Tibial nerve (tissue), 4 donors: ENCODE data around the gene SIRPD. TPM values are rescaled to one million over a fixed set of nuclear protein-coding genes. Genes with fewer than 3 reads are reported as not detected.
"Not testable (repeated sequence)": the region's sequence is repeated elsewhere in the genome, so short reads cannot be mapped to it uniquely, and the experiment has no call there.

Source experiments
- DNase-seq, 2 donors: peaks; one replicate each; pipeline ENCODE4 v3.0.0-alpha.2; 2019; ENCODE audit warnings: low spot score in 2 of 2
- H3K27ac ChIP-seq, 4 donors: fragments of 200-600 bp; sonication (generic) in 3 of 4; one replicate each; pipeline ENCODE4 v1.5.1; 2017 to 2019; ENCODE audit warnings: mild to moderate bottlenecking in 1 of 4
- H3K27me3 ChIP-seq, 2 donors: fragments of 200-600 bp; sonication (generic) in 1 of 2; one replicate each; pipeline versions ENCODE4 v1.5.1 to v1.6.0; 2017 to 2019
- H3K36me3 ChIP-seq, 3 donors: fragments of 200-600 bp; sonication (generic); one replicate each; pipeline ENCODE4 v1.5.1; 2018 to 2019
- H3K4me1 ChIP-seq, 4 donors: fragments of 200-600 bp; sonication (generic) in 3 of 4; one replicate each; pipeline ENCODE4 v1.5.1; 2017 to 2019
- H3K4me3 ChIP-seq, 4 donors: fragments of 200-600 bp; sonication (generic) in 3 of 4; one replicate each; pipeline ENCODE4 v1.5.1; 2017 to 2019; ENCODE audit warnings: mild to moderate bottlenecking in 1 of 4, moderate library complexity in 1 of 4
- H3K9me3 ChIP-seq, 4 donors: fragments of 200-600 bp; sonication (generic) in 3 of 4; one replicate each; pipeline ENCODE4 v1.5.1; 2017 to 2019
- CTCF ChIP-seq, 5 experiments: fragments of 200-600 bp in 3 of 5; fragments of 450-650 bp in 2 of 5; sonication (generic) in 3 of 5; IDR thresholded peaks; one replicate each; pipeline ENCODE4 v1.5.1; 2016 to 2019; ENCODE audit warnings: antibody characterized with exemption in 5 of 5, mild to moderate bottlenecking in 3 of 5, moderate library complexity in 2 of 5
- EP300 ChIP-seq, 2 donors: sonication (generic); formaldehyde crosslinking; IDR thresholded peaks; one replicate each; pipeline ENCODE4 v1.6.1; 2017; ENCODE audit warnings: antibody characterized with exemption in 2 of 2, mild to moderate bottlenecking in 1 of 2
- POLR2A ChIP-seq, 2 donors: fragments of 450-650 bp; IDR thresholded peaks; one replicate each; pipeline ENCODE4 v1.6.1; 2017; ENCODE audit warnings: antibody characterized with exemption in 2 of 2, mild to moderate bottlenecking in 2 of 2, moderate library complexity in 2 of 2
- WGBS, 2 donors: methylation state at CpG; one replicate each; pipeline ENCODE4 v1.1.5; 2018; 5-methylcytosine and 5-hydroxymethylcytosine counted together
- total RNA-seq, 4 donors: library from RNA; depleted of rRNA; stranded (reverse); fragments of >200 nt; gene quantifications; one replicate each; pipeline ENCODE4 v1.1.0, GENCODE V29; 2016

Gene SIRPD
- total RNA-seq, 4 donors from 2014 or later: not detected

DNA sequence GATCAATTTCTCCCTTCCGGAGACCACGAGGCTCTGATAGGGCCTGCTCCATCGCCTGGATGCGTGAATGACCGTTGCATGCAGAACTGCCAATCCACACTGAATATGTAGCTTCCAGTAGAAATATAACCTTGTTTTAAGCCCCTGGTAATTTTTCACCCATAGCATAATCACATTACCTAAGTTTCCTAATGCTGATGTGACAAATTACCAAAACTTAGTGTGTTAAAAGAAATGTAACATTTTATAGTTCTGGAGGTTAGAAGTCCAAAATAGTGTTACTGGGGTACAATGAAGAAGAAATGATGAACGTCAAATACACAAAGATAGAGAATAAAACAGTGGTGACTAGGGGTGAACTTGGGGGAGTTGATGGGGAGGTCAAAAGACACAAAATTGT lies 22.0 kb upstream of the SIRPD start:
- H3K4me3 ChIP-seq: no peak overlapping the region
- no peaks in the 10 kb centered on the region for H3K4me1 ChIP-seq
- no peak overlapping the region for H3K27ac ChIP-seq
- TF ChIP-seq POLR2A (IDR thresholded peaks at IDR 0.05) (no peak), EP300 (IDR thresholded peaks at IDR 0.05) (no peak), CTCF (IDR thresholded peaks at IDR 0.05) (no peak)
- no peaks in the 10 kb centered on the region for H3K27me3 ChIP-seq
- no peaks in the 10 kb centered on the region for H3K36me3 ChIP-seq
- WGBS, 2 donors: 93 to 96% methylated on average over 6 of the region's 6 CpGs
- H3K9me3 ChIP-seq: no peaks in the 10 kb centered on the region
- DNase-seq: no peak

DNA sequence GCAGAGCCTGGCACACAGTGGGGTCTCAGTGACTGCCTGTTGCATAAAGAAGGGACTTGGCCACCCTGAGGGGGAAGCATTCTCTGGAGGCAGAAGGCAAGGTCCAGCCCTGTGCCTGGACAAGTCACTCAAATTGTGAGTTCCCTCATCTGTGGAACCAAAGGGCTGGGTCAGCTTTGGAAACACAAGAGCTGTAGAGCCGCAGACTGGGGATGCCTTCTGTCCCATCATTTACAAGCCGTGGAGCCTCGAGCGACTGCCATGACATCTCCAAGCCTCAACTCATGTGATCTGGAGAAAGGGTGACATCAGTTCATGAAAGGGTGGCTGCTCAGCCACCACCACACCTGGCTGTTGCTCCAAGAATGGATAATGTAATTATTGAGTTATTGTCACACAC lies 20.4 kb upstream of the SIRPD start:
- no peaks in the 10 kb centered on the region for H3K27me3 ChIP-seq
- no peak overlapping the region for H3K4me3 ChIP-seq
- H3K9me3 ChIP-seq: no peaks in the 10 kb centered on the region
- DNase-seq: no peak
- H3K4me1 ChIP-seq: no peaks in the 10 kb centered on the region
- H3K27ac ChIP-seq: no peak overlapping the region
- TF ChIP-seq CTCF (IDR thresholded peaks at IDR 0.05) (no peak), EP300 (IDR thresholded peaks at IDR 0.05) (no peak)
- no peaks in the 10 kb centered on the region for H3K36me3 ChIP-seq
- WGBS, 2 donors: 90 to 92% methylated on average over 4 of the region's 4 CpGs

DNA sequence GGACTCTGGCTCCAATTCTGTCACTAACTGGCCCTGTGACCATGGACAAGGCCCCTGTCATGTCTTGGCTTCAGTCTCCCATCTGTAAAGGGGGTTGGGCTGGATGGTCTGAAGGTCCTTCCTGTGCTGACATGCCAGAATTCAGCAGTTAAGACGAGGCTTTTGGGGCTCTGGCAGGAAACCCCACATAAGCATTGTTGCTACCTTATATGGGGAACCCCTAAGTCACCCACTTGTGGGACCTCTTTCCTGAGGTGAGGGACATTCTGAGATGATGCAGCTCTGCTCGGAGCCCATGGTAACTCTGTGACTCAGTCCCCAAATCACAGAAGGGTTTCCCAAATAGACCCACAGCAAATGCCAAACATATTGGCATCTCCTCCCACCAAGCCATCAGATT lies 19.8 kb upstream of the SIRPD start:
- not testable (repeated sequence) for H3K9me3 ChIP-seq, H3K36me3 ChIP-seq, H3K27me3 ChIP-seq, H3K4me3 ChIP-seq, DNase-seq, H3K27ac ChIP-seq, H3K4me1 ChIP-seq
- WGBS, 2 donors: 38 to 86% methylated on average over 2 of the region's 2 CpGs

DNA sequence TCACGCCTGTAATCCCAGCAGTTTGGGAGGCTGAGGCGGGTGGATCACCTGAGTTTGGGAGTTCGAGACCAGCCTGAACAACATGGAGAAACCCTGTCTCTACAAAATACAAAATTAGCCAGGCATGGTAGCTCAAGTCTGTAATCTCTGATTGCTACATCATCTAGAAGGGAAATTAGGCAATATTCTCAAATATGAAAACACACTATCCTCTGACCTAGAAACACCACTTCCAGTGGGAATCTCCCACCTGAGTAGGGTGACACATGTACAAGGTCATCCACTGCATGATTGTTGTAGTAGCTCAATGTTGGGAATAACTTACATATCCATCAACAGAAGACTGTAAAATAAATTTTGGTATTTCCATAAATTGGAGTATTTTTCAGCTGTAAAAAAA lies 19.1 kb upstream of the SIRPD start:
- Histone ChIP-seq H3K9me3 (no peaks in the 10 kb centered on the region), H3K4me1 (no peaks in the 10 kb centered on the region), H3K4me3 (no peak overlapping the region), H3K27ac (no peak overlapping the region), H3K36me3 (no peaks in the 10 kb centered on the region), H3K27me3 (no peaks in the 10 kb centered on the region)
- WGBS, 2 donors: 83 to 89% methylated on average over 3 of the region's 3 CpGs
- TF ChIP-seq EP300 (IDR thresholded peaks at IDR 0.05): no peak
- no peak for DNase-seq

DNA sequence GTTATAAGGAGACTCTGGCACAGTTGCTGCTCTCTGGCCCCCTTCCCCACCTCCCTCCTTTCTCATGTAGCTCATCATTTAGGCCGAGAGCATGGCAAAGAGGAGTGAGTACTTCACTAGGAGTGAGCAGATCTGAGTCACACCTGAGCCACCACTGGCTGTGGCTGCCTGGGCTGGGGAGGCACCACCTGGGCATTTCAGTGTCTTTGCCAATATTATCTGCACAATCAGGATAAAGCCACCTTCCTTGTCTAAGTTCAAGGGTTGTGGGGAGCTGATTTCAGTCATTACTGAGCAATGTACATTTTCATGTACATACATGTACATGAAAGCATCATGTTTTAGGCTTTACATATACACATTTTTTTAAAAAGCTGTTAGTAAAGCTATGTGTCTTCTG lies 18.5 kb upstream of the SIRPD start:
- no CpG with 5 or more reads among the region's 1 CpG for whole genome bisulfite sequencing, 2 donors
- H3K27ac ChIP-seq, DNase-seq: not testable (repeated sequence)

DNA sequence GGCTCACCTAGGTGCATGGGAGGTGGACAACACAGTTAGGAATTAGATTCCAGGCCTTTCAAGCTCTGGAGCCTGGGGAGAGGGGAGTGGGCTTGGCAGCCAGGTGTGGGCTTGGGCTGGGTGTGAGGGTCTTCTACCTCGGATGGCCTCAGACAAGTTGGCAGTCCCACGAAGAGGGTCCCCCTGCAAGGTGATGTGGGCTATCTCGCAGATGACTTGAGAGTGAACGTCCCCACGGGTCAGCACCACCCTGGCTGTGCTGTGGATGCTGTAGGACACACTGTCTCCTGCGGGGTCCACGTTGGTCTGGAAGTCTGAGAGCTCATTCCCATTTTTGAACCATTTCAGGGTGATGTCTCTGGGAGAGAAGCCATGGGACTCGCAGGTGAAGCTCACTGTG lies 14.1 kb upstream of the SIRPD start:
- not testable (repeated sequence) for H3K27me3 ChIP-seq, H3K36me3 ChIP-seq, H3K4me1 ChIP-seq, H3K9me3 ChIP-seq, H3K4me3 ChIP-seq, H3K27ac ChIP-seq, DNase-seq
- 90% methylated on average over 5 to 6 of the region's 8 CpGs for WGBS, 2 donors

More for the DNA sequence above, 18.5 kb upstream of the SIRPD start:
- H3K27me3 ChIP-seq, H3K9me3 ChIP-seq, H3K36me3 ChIP-seq, H3K4me3 ChIP-seq, H3K4me1 ChIP-seq: not testable (repeated sequence)

DNA sequence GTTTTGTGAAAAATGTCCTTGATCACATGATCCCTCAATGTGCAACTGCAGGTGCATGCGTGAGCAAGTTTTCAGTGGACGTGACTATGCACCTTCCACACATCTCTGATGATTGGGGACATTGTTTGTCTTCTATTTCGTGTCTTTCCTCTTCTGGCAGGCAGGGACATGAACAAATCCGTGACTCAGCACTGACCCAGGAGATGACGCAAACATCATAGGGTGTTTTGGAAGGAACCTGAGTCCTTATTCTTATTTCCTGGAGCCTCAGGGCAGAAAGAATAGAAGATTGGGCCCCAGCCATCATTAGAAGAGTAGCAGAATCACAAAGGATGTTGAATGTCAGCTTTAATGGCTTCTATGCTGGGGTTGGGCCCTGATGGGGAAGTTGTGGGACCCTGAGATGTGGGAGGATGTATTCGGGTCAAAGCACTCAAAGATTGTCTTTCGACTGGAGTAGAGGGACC lies 11.9 kb upstream of the SIRPD start:
- H3K36me3 ChIP-seq: no peaks in the 10 kb centered on the region
- H3K4me3 ChIP-seq: no peak overlapping the region
- no peaks in the 10 kb centered on the region for H3K4me1 ChIP-seq
- no peak for DNase-seq
- H3K27me3 ChIP-seq: no peaks in the 10 kb centered on the region
- TF ChIP-seq CTCF (IDR thresholded peaks at IDR 0.05) (no peak), EP300 (IDR thresholded peaks at IDR 0.05) (no peak), POLR2A (IDR thresholded peaks at IDR 0.05) (no peak)
- 65 to 74% methylated on average over 7 of the region's 7 CpGs for WGBS, 2 donors
- H3K9me3 ChIP-seq: no peaks in the 10 kb centered on the region
- no peak overlapping the region for H3K27ac ChIP-seq
